Activated B cell treated with CpG ODN at 0.5 μM for 24 hours (primary cell): Measurements from ENCODE around the gene ISOC1. TPM values are rescaled to one million over a fixed set of nuclear protein-coding genes. Genes with fewer than 3 reads are reported as not detected.

ENCODE experiments used
- ATAC-seq: fragments of 200-7000 bp; cut with Tn5 transposase; one replicate; pipeline ENCODE4 v1.10.0; 2021; ENCODE audit warnings: low read depth, mild to moderate bottlenecking, moderate library complexity
- CTCF ChIA-PET: fragments of 350-600 bp; sonication (Branson Sonifier 250); formaldehyde crosslinking; loops from one replicate; lab custom pipeline; 2021; ENCODE audit warnings: antibody characterized with exemption; lab: Charles Lee
- POLR2A ChIA-PET: fragments of 350-600 bp; sonication (Branson Sonifier 250); formaldehyde crosslinking; loops from one replicate; lab custom pipeline; 2021; ENCODE audit warnings: antibody characterized with exemption; lab: Charles Lee
- DNase-seq: peaks from one replicate; pipeline ENCODE4 v3.0.0; 2022
- H3K27ac Mint-ChIP-seq: one replicate; pipeline ENCODE4 v1.8.0; 2020; ENCODE audit warnings: mixed read lengths
- H3K27me3 Mint-ChIP-seq: one replicate; pipeline ENCODE4 v1.8.0; 2021; ENCODE audit warnings: mixed read lengths
- H3K36me3 Mint-ChIP-seq: one replicate; pipeline ENCODE4 v1.8.0; 2021; ENCODE audit warnings: low read depth, mixed read lengths
- H3K4me1 Mint-ChIP-seq: one replicate; pipeline ENCODE4 v1.8.0; 2021; ENCODE audit warnings: mixed read lengths
- H3K4me3 Mint-ChIP-seq: one replicate; pipeline ENCODE4 v1.8.0; 2020; ENCODE audit warnings: mild to moderate bottlenecking, mixed read lengths
- H3K9me3 Mint-ChIP-seq: one replicate; pipeline ENCODE4 v1.8.0; 2020; ENCODE audit warnings: mixed read lengths
- CTCF ChIP-seq: fragments of 200-600 bp; IDR thresholded peaks from one replicate; pipeline ENCODE4 v1.8.0; 2022; ENCODE audit warnings: antibody characterized with exemption, mild to moderate bottlenecking
- intact Hi-C: fragments of 100-400 bp; cut with micrococcal nuclease; formaldehyde crosslinking; loops from one replicate; pipeline ENCODE4 v1.15.1; 2024
- total RNA-seq: library from RNA; stranded (reverse); gene quantifications from 2 replicates; pipeline ENCODE4 v1.2.3, GENCODE V29; 2022

Gene ISOC1
- total RNA-seq, 1 donor from 2014 or later: 9.9 TPM

- ATAC-seq (no peak), DNase-seq (no peak)
- ChIA-PET POLR2A (no interaction called here), CTCF (no interaction called here)
- Mint-ChIP-seq H3K4me1 (no peaks in the 10 kb centered on the region), H3K4me3 (no peak overlapping the region), H3K36me3 (no peaks in the 10 kb centered on the region), H3K27ac (no peak overlapping the region), H3K27me3 (peaks cover 5% of the 10 kb centered on the region), H3K9me3 (no peaks in the 10 kb centered on the region)
- no peak for TF ChIP-seq CTCF
- intact Hi-C loops: no loop called here
Measured at GRCh38 chr5:129067745-129068144, 26.8 kb upstream of the ISOC1 start.

- no peak for TF ChIP-seq CTCF
- ATAC-seq: no peak
- intact Hi-C loops: no loop called here
- Mint-ChIP-seq H3K4me1 (no peaks in the 10 kb centered on the region), H3K36me3 (no peaks in the 10 kb centered on the region), H3K9me3 (no peaks in the 10 kb centered on the region), H3K27me3 (peaks cover 8% of the 10 kb centered on the region), H3K4me3 (no peak overlapping the region), H3K27ac (no peak overlapping the region)
- no peak for DNase-seq
- ChIA-PET POLR2A (no interaction called here), CTCF (no interaction called here)
Measured at GRCh38 chr5:129069292-129069691, 25.3 kb upstream of the ISOC1 start.

GRCh38 chr5:129073111-129073510, 21.4 kb upstream of the ISOC1 start:
- Mint-ChIP-seq H3K4me1 (no peaks in the 10 kb centered on the region), H3K9me3 (no peaks in the 10 kb centered on the region), H3K27me3 (peaks cover 5% of the 10 kb centered on the region), H3K27ac (no peak overlapping the region), H3K4me3 (no peak overlapping the region), H3K36me3 (no peaks in the 10 kb centered on the region)
- intact Hi-C loops: no loop called here
- ATAC-seq (no peak), DNase-seq (no peak)
- POLR2A ChIA-PET: no interaction called here
- no peak for TF ChIP-seq CTCF
- CTCF ChIA-PET: no interaction called here

- ChIA-PET CTCF (no interaction called here), POLR2A (no interaction called here)
- no peak overlapping the region for H3K4me3 Mint-ChIP-seq
- no peak for DNase-seq
- no peak for ATAC-seq
- TF ChIP-seq CTCF: no peak
- intact Hi-C loops: no loop called here
- no peaks in the 10 kb centered on the region for H3K9me3 Mint-ChIP-seq
- no peaks in the 10 kb centered on the region for H3K4me1 Mint-ChIP-seq
- H3K27me3 Mint-ChIP-seq: peaks cover 5% of the 10 kb centered on the region
- no peak overlapping the region for H3K27ac Mint-ChIP-seq
- no peaks in the 10 kb centered on the region for H3K36me3 Mint-ChIP-seq
Measured at GRCh38 chr5:129074903-129075302, 19.6 kb upstream of the ISOC1 start.

GRCh38 chr5:129077433-129078075, 17.0 kb upstream of the ISOC1 start:
- Mint-ChIP-seq H3K27me3 (peaks cover 5% of the 10 kb centered on the region), H3K9me3 (no peaks in the 10 kb centered on the region), H3K27ac (no peak overlapping the region), H3K4me1 (no peaks in the 10 kb centered on the region), H3K4me3 (no peak overlapping the region), H3K36me3 (no peaks in the 10 kb centered on the region)
- intact Hi-C loops: no loop called here
- ATAC-seq: no peak
- no peak for TF ChIP-seq CTCF
- POLR2A ChIA-PET: no interaction called here
- CTCF ChIA-PET: no interaction called here
- no peak for DNase-seq
